Progenitor cell of endocrine pancreas (in vitro differentiated cells): ENCODE results near the gene FNDC8. TPM values are rescaled to one million over a fixed set of nuclear protein-coding genes. Genes with fewer than 3 reads are reported as not detected.
"Not testable (repeated sequence)": the region's sequence is repeated elsewhere in the genome, so short reads cannot be mapped to it uniquely, and the experiment has no call there.

Source experiments
- DNase-seq: peaks from one replicate; pipeline ENCODE4 v3.0.0; 2021; ENCODE audit warnings: low spot score; ENCODE audit not compliant: unreplicated experiment
- H3K27ac Mint-ChIP-seq: 2 replicates; pipeline ENCODE4 v1.8.0; 2021; ENCODE audit warnings: mild to moderate bottlenecking, moderate library complexity, mixed read lengths
- H3K27me3 Mint-ChIP-seq: 2 replicates; pipeline ENCODE4 v1.8.0; 2021; ENCODE audit warnings: mixed read lengths
- H3K36me3 Mint-ChIP-seq: 2 replicates; pipeline ENCODE4 v1.8.0; 2022; ENCODE audit warnings: mixed read lengths; ENCODE audit not compliant: insufficient read depth
- H3K4me1 Mint-ChIP-seq: 2 replicates; pipeline ENCODE4 v1.8.0; 2021; ENCODE audit warnings: low read depth, mixed read lengths
- H3K4me3 Mint-ChIP-seq: 2 replicates; pipeline ENCODE4 v1.8.0; 2021; ENCODE audit warnings: low read depth, mild to moderate bottlenecking, moderate library complexity, mixed read lengths
- H3K9me3 Mint-ChIP-seq: 2 replicates; pipeline ENCODE4 v1.8.0; 2021; ENCODE audit warnings: low read depth, mixed read lengths
- CTCF ChIP-seq: fragments of 200-600 bp; sonication (generic); IDR thresholded peaks from one replicate; pipeline ENCODE4 v1.5.0; 2021; ENCODE audit warnings: antibody characterized with exemption, mild to moderate bottlenecking; ENCODE audit not compliant: unreplicated experiment
- total RNA-seq: library from RNA; stranded (reverse); gene quantifications from 2 replicates; pipeline ENCODE4 v1.2.1, GENCODE V29; 2021

Gene FNDC8
- total RNA-seq, 1 donor from 2014 or later = not detected

- Mint-ChIP-seq H3K27me3 (peaks cover 12% of the 10 kb centered on the region), H3K9me3 (no peaks in the 10 kb centered on the region), H3K4me1 (no peaks in the 10 kb centered on the region), H3K36me3 (no peaks in the 10 kb centered on the region), H3K4me3 (no peak overlapping the region), H3K27ac (no peak overlapping the region)
- TF ChIP-seq CTCF = no peak
- DNase-seq = no peak
These were observed 53.5 kb downstream of the FNDC8 start for GRCh38 chr17:35174835-35175334.

- no peak overlapping the region for H3K27ac Mint-ChIP-seq
- H3K36me3 Mint-ChIP-seq = no peaks in the 10 kb centered on the region
- no peaks in the 10 kb centered on the region for H3K9me3 Mint-ChIP-seq
These were observed 54.4 kb downstream of the FNDC8 start for GRCh38 chr17:35175638-35176415.

GRCh38 chr17:35176897-35177296 is 55.5 kb downstream of the FNDC8 start:
- no peak for DNase-seq
- Mint-ChIP-seq H3K4me1 (no peaks in the 10 kb centered on the region), H3K27me3 (peaks cover 12% of the 10 kb centered on the region), H3K4me3 (no peak overlapping the region), H3K36me3 (no peaks in the 10 kb centered on the region), H3K27ac (no peak overlapping the region), H3K9me3 (no peaks in the 10 kb centered on the region)
- TF ChIP-seq CTCF = no peak

More at GRCh38 chr17:35175638-35176415, 54.4 kb downstream of the FNDC8 start:
- Mint-ChIP-seq H3K4me3 (no peak overlapping the region), H3K4me1 (no peaks in the 10 kb centered on the region), H3K27me3 (peaks cover 12% of the 10 kb centered on the region)
- no peak for DNase-seq
- no peak for TF ChIP-seq CTCF

GRCh38 chr17:35179379-35179778 is 58.0 kb downstream of the FNDC8 start:
- not testable (repeated sequence) for H3K36me3 Mint-ChIP-seq, H3K9me3 Mint-ChIP-seq, DNase-seq, H3K27ac Mint-ChIP-seq, H3K4me1 Mint-ChIP-seq, H3K4me3 Mint-ChIP-seq
- peaks cover 30% of the 10 kb centered on the region for H3K27me3 Mint-ChIP-seq

Other genes starting within 250 kb of the FNDC8 start
- gene CCT6B, start 160.2 kb upstream of the FNDC8 start, total RNA-seq = 1.6 and 1.7 TPM in 2 replicates
- 17.7 and 21.3 TPM in 2 replicates for gene ZNF830, start 160.1 kb upstream of the FNDC8 start, total RNA-seq
- gene LIG3, start 141.1 kb upstream of the FNDC8 start, total RNA-seq = 101 TPM in 2 replicates
- 34.0 and 35.2 TPM in 2 replicates for gene RFFL, start 57.9 kb upstream of the FNDC8 start, total RNA-seq
- gene RAD51D, start 1.8 kb upstream of the FNDC8 start, total RNA-seq = 16.0 and 18.8 TPM in 2 replicates
- gene NLE1, start 20.7 kb downstream of the FNDC8 start, total RNA-seq = 18.1 and 19.5 TPM in 2 replicates
- gene UNC45B, start 26.2 kb downstream of the FNDC8 start, total RNA-seq = not detected in 2 replicates
- not detected in 2 replicates for gene SLC35G3, start 72.8 kb downstream of the FNDC8 start, total RNA-seq
- 12.7 and 13.1 TPM in 2 replicates for gene SLFN5, start 121.5 kb downstream of the FNDC8 start, total RNA-seq